T-helper 1 cell (primary cell): ENCODE data around the gene LBHD1.
"Not testable (repeated sequence)": the region's sequence is repeated elsewhere in the genome, so short reads cannot be mapped to it uniquely, and the experiment has no call there.

Experiments used
- DNase-seq, 5 donors: peaks; one replicate each; pipeline ENCODE4 v3.0.0-alpha.2; 2012 to 2020
- total RNA-seq, 4 donors: gene quantifications; one replicate each; lab custom pipeline; 2026; lab: John Stamatoyannopoulos, UW

The LBHD1 gene
- total RNA-seq, result 11.5 to 20.9 (median 17.4) reads per million in 4 donors

GRCh38 chr11:62671608-62672389, at the start of gene LBHD1, which contains the start of gene UQCC3:
Gene LBHD1 (minus strand): TSS chr11:62672267. CDS start chr11:62670031, 2,236 bp downstream.
Gene UQCC3 (plus strand): TSS chr11:62671673. CDS start chr11:62671746, 73 bp downstream.
- DNase-seq, result peak; percentile 46 to 87 (median 61)

GRCh38 chr11:62719302-62719978, 47.4 kb upstream of the LBHD1 start:
- DNase-seq, result no peak

- no peak for DNase-seq
Observed at GRCh38 chr11:62716816-62717215, 44.7 kb upstream of the LBHD1 start.

GRCh38 chr11:62716206-62716605, 44.1 kb upstream of the LBHD1 start:
- DNase-seq, result no peak

- DNase-seq, result no peak
Observed at GRCh38 chr11:62715150-62716130, 43.4 kb upstream of the LBHD1 start.

- no peak for DNase-seq
Observed at GRCh38 chr11:62713343-62713742, 41.3 kb upstream of the LBHD1 start.

- peak in 1 of 5 donors; percentile 64 for DNase-seq
Observed at GRCh38 chr11:62712861-62713260, 40.8 kb upstream of the LBHD1 start.

- DNase-seq, result no peak
Observed at GRCh38 chr11:62712276-62712812, 40.3 kb upstream of the LBHD1 start.

- peak in 1 of 5 donors; percentile 20 for DNase-seq
Observed at GRCh38 chr11:62710001-62710345, 37.9 kb upstream of the LBHD1 start.

- DNase-seq, result peak; percentile 93 to 98 (median 96)
Observed at GRCh38 chr11:62709247-62710000, 37.4 kb upstream of the LBHD1 start.

- DNase-seq, result peak in 3 of 5 donors; percentile 29 to 36 (median 30)
Observed at GRCh38 chr11:62708793-62709192, 36.7 kb upstream of the LBHD1 start.

GRCh38 chr11:62708392-62708791, 36.3 kb upstream of the LBHD1 start:
- DNase-seq, result no peak

GRCh38 chr11:62707277-62707861, 35.3 kb upstream of the LBHD1 start, which contains the start of the genes BSCL2 and GNG3:
Gene BSCL2 (minus strand): TSS chr11:62707424. CDS start chr11:62707195, 229 bp downstream.
Gene GNG3 (plus strand): TSS chr11:62707676. CDS start chr11:62708296, 620 bp downstream.
- DNase-seq, result no peak

GRCh38 chr11:62706850-62707247, 34.8 kb upstream of the LBHD1 start:
- no peak for DNase-seq

- DNase-seq, result peak; percentile 91 to 96 (median 92)
Observed at GRCh38 chr11:62705880-62706849, 34.1 kb upstream of the LBHD1 start.

- DNase-seq, result no peak
Observed at GRCh38 chr11:62705413-62705812, 33.3 kb upstream of the LBHD1 start.

- not testable (repeated sequence) for DNase-seq
Observed at GRCh38 chr11:62703921-62704320, 31.9 kb upstream of the LBHD1 start.

- DNase-seq, result no peak
Observed at GRCh38 chr11:62702246-62702645, 30.2 kb upstream of the LBHD1 start.

- peak; percentile 47 to 75 (median 68) for DNase-seq
Observed at GRCh38 chr11:62694455-62695167, 22.5 kb upstream of the LBHD1 start.
